Activated CD4-positive, alpha-beta T cell treated with anti-CD3 and anti-CD28 coated beads for 1 hour (primary cell): Measurements from ENCODE around the gene SLC35A5.
A peak's percentile ranks its signal among the peaks of the same experiment; 100 is the strongest.
"Not testable (repeated sequence)": the region's sequence is repeated elsewhere in the genome, so short reads cannot be mapped to it uniquely, and the experiment has no call there.

ENCODE experiments used
- DNase-seq: peaks from one replicate; pipeline ENCODE4 v3.0.0-alpha.2; 2020

The SLC35A5 gene

GRCh38 chr3:112561734-112562529 is at the start of gene SLC35A5, which contains the start of gene ATG3:
Gene SLC35A5, plus strand, starts transcription at chr3:112562045. Its CDS starts 1,359 bp downstream, at chr3:112563404.
Gene ATG3, minus strand, starts transcription at chr3:112561962. Its CDS starts 434 bp downstream, at chr3:112561528.
- peak; percentile 98 for DNase-seq

GRCh38 chr3:112512320-112512719 is 49.5 kb upstream of the SLC35A5 start:
- no peak for DNase-seq

GRCh38 chr3:112514527-112515128 is 47.2 kb upstream of the SLC35A5 start:
- no peak for DNase-seq

GRCh38 chr3:112518970-112519369 is 42.9 kb upstream of the SLC35A5 start:
- not testable (repeated sequence) for DNase-seq

- no peak for DNase-seq
These were observed 42.3 kb upstream of the SLC35A5 start for GRCh38 chr3:112519424-112520001.

- not testable (repeated sequence) for DNase-seq
These were observed 37.7 kb upstream of the SLC35A5 start for GRCh38 chr3:112524127-112524526.

- DNase-seq, result no peak
These were observed 31.3 kb upstream of the SLC35A5 start for GRCh38 chr3:112530573-112530972.

- no peak for DNase-seq
These were observed 30.5 kb upstream of the SLC35A5 start for GRCh38 chr3:112531358-112531781.

- DNase-seq, result no peak
These were observed 21.8 kb upstream of the SLC35A5 start for GRCh38 chr3:112539825-112540650.

GRCh38 chr3:112546216-112546759 is 15.6 kb upstream of the SLC35A5 start:
- no peak for DNase-seq

GRCh38 chr3:112550859-112551258 is 11.0 kb upstream of the SLC35A5 start:
- no peak for DNase-seq

GRCh38 chr3:112555535-112556170 is 6.2 kb upstream of the SLC35A5 start:
- no peak for DNase-seq

GRCh38 chr3:112557976-112558375 is 3.9 kb upstream of the SLC35A5 start:
- no peak for DNase-seq

- DNase-seq, result no peak
These were observed 1.5 kb upstream of the SLC35A5 start for GRCh38 chr3:112560307-112560706.

GRCh38 chr3:112560721-112561483 is 943 bp upstream of the SLC35A5 start:
- DNase-seq, result peak; percentile 45

GRCh38 chr3:112561484-112561733 is 436 bp upstream of the SLC35A5 start:
- no peak for DNase-seq

- DNase-seq, result not testable (repeated sequence)
These were observed 2.5 kb downstream of the SLC35A5 start for GRCh38 chr3:112564247-112564939.

- DNase-seq, result no peak
These were observed 3.1 kb downstream of the SLC35A5 start for GRCh38 chr3:112564940-112565305.

- no peak for DNase-seq
These were observed 6.8 kb downstream of the SLC35A5 start for GRCh38 chr3:112568642-112569041.

- no peak for DNase-seq
These were observed 7.4 kb downstream of the SLC35A5 start for GRCh38 chr3:112569265-112569664.

- no peak for DNase-seq
These were observed 10.9 kb downstream of the SLC35A5 start for GRCh38 chr3:112572701-112573100.
